ENCODE results near the gene PSMD9. TPM values are rescaled to one million over a fixed set of nuclear protein-coding genes. Genes with fewer than 3 reads are reported as not detected.

PSMD9 gene
- total RNA-seq, 1 donor, result 57.9 TPM

GRCh38 chr12:121893961-121894460 lies 5.4 kb downstream of the PSMD9 start:
- TF ChIP-seq, protein P1, sequence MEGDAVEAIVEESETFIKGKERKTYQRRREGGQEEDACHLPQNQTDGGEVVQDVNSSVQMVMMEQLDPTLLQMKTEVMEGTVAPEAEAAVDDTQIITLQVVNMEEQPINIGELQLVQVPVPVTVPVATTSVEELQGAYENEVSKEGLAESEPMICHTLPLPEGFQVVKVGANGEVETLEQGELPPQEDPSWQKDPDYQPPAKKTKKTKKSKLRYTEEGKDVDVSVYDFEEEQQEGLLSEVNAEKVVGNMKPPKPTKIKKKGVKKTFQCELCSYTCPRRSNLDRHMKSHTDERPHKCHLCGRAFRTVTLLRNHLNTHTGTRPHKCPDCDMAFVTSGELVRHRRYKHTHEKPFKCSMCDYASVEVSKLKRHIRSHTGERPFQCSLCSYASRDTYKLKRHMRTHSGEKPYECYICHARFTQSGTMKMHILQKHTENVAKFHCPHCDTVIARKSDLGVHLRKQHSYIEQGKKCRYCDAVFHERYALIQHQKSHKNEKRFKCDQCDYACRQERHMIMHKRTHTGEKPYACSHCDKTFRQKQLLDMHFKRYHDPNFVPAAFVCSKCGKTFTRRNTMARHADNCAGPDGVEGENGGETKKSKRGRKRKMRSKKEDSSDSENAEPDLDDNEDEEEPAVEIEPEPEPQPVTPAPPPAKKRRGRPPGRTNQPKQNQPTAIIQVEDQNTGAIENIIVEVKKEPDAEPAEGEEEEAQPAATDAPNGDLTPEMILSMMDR (IDR thresholded peaks at IDR 0.05; ENCODE audit: insufficient read depth, low read length), result no peak
- peak; percentile 77 for DNase-seq (ENCODE audit: low read depth)
- peak overlapping the region; percentile 13 for H3K4me3 ChIP-seq (ENCODE audit: low read depth, low read length)

DNA sequence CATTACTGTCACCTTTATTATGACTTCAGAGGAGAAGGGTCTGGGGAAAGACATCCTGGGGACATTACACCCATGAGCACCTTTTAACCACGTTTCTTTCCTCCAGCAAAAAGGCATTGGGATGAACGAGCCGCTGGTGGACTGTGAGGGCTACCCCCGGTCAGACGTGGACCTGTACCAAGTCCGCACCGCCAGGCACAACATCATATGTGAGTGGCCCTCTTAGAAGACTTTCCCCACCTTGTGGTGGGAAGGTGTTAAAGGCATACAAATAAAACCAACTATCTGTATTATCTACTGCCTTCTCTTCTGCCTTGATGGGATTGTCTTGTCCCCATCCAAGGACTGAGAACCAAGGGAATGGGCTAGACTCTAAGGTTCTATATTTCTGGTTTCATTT lies 6.0 kb downstream of the PSMD9 start:
- TF ChIP-seq, protein P1 (IDR thresholded peaks at IDR 0.05; ENCODE audit: insufficient read depth, low read length), result peak; percentile 45
- DNase-seq (ENCODE audit: low read depth), result peak; percentile 68
- no peak overlapping the region for H3K4me3 ChIP-seq (ENCODE audit: low read depth, low read length)

GRCh38 chr12:121898287-121898686 lies 9.7 kb downstream of the PSMD9 start:
- TF ChIP-seq, protein P1 (IDR thresholded peaks at IDR 0.05; ENCODE audit: insufficient read depth, low read length), result no peak
- DNase-seq (ENCODE audit: low read depth), result no peak
- H3K4me3 ChIP-seq (ENCODE audit: low read depth, low read length), result no peak overlapping the region

GRCh38 chr12:121899590-121899989 lies 11.0 kb downstream of the PSMD9 start:
- TF ChIP-seq, protein P1 (IDR thresholded peaks at IDR 0.05; ENCODE audit: insufficient read depth, low read length), result no peak
- no peak for DNase-seq (ENCODE audit: low read depth)
- H3K4me3 ChIP-seq (ENCODE audit: low read depth, low read length), result no peak overlapping the region

DNA sequence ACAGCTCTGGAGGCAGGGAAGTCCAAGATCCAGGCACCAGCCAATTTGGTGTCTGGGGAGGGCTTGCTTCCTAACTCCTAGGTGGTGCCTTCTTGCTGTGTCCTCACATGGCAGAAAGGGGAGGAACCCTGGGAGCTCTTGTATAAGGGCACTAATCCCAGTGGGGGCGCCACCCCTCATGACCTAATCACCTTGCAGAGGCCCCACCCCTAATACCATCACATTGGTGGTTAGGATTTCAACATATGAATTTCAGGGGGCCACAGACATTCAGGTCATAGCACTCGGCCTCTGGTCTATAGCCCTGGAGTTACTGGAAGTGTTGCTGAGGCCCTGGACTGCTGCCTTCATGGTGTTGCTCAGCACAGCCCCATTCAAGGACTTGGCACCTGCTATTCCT lies 14.6 kb downstream of the PSMD9 start:
- DNase-seq (ENCODE audit: low read depth), result peak; percentile 40
- no peak overlapping the region for H3K4me3 ChIP-seq (ENCODE audit: low read depth, low read length)
- TF ChIP-seq, protein P1 (IDR thresholded peaks at IDR 0.05; ENCODE audit: insufficient read depth, low read length), result no peak

DNA sequence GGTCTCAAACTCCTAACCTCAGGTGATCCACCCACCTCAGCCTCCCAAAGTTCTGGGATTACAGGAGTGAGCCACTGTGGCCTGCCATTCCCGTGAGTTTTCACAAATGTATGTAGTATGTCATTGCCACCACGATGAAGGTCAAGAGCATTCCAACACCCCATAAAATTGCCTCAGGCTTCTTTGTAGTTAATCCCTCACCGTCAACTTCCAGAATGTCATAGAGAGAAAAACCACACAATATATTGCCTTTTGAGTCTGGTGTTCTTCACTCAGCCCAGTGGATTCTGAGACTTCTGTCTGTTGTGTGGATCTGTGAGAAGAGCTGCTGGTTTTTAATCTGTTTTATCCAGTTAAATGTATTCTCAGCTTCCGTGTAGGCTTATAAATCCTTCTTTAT lies 17.2 kb downstream of the PSMD9 start:
- TF ChIP-seq, protein P1 (IDR thresholded peaks at IDR 0.05; ENCODE audit: insufficient read depth, low read length), result no peak
- DNase-seq (ENCODE audit: low read depth), result no peak
- H3K4me3 ChIP-seq (ENCODE audit: low read depth, low read length), result no peak overlapping the region

DNA sequence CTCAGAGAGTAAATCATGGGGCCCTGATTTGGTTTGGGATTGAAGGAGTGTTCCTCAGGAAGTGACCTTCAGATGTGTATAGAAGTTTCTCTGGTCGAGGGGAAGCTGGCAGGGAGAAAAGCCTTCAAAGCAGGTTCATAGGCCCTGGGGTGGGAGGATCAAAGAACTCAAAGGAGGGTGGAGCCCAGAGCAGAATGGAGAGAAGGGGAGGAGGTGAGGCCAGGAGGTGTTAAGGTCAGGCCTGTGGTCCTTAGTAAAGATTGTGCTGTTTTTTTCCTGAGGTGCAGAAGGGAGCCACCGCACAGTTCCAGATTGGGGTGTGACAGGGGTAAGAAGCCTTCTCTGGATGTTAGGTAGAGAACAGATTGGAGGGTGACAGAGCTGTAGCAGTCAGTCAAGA lies 20.1 kb downstream of the PSMD9 start:
- TF ChIP-seq, protein P1 (IDR thresholded peaks at IDR 0.05; ENCODE audit: insufficient read depth, low read length), result no peak
- H3K4me3 ChIP-seq (ENCODE audit: low read depth, low read length), result no peak overlapping the region
- DNase-seq (ENCODE audit: low read depth), result no peak
